ENCODE data around the gene SLC22A2. TPM values are rescaled to one million over a fixed set of nuclear protein-coding genes. Genes with fewer than 3 reads are reported as not detected.

The SLC22A2 gene
- total RNA-seq, 1 donor from 2014 or later = 5.3 TPM

DNA sequence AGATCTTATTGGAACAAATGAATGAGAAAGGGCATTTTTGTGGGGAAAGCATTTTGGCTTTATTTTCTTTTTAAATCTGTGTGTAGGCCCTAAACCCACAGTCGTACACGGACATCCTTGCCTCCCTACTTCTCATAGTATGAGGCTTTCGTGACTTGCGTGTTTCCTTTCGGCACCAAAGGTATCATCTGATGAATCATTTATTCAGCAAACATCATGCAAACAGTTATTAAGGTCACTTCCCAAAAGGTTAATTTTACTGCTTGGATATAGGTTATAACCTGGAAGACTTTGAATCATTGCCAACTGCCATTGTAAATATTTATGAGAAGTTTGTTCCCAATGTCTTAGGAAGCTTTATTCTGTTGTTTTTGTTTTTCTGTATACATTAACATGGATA, 15.1 kb upstream of the SLC22A2 start:
- no peak for DNase-seq (ENCODE audit: low read depth)

DNA sequence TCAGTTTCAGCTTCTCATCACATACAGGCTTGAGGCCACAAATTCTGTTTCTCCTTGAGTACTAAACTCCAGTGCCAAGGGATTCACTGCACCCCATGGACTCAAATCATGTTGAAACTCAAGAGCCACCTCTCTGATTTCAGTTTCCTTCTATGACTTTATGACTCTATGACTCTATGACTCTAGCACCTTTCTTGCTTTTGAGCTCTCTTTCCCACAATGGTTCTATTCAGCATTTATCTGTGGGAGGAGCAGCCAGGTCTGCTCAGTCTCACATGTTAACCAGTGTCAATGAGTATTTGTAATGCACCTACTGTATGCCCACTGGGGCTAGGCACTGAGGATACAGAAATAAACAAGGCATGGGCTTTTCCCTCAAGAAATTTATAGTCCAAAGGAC, 14.6 kb upstream of the SLC22A2 start:
- DNase-seq (ENCODE audit: low read depth) = no peak

DNA sequence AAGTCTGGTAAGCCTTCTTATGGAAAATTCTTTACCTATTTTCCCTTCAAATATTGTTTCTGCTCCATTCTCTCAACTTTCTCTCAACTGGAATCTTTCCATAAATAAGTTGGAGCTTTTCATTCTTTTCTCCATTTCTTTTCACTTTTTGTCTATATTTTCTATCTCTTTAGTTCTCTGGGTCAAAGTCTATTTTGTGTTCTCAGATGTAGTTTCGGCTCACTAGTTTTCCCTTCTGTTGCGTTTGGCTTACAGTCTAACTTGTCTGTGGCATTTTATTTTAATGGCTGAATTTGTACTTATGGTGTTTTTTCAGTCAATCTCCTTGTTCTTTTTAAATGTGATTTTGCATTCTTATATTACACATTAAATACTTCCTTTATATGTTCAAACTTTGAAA, 14.1 kb upstream of the SLC22A2 start:
- DNase-seq (ENCODE audit: low read depth) = no peak

DNA sequence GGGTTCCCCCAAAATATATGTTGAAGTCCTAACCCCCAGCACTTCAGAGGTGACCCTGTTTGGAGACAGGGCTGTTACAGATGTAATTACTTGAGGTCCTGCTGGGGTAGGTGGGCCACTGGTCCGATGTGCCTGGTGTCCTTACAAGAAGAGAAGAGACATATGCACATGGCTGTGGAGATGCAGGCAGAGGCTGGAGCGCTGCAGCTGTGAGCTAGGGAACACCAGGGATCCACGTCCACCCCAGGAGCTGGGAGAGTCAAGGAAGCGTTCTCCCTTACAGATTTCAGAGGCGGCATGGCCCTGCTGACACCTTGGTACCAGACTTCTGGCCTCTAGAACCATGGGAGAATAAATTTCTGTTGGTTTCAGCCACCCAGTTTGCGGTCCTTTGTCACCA, 11.7 kb upstream of the SLC22A2 start:
- no peak for DNase-seq (ENCODE audit: low read depth)

DNA sequence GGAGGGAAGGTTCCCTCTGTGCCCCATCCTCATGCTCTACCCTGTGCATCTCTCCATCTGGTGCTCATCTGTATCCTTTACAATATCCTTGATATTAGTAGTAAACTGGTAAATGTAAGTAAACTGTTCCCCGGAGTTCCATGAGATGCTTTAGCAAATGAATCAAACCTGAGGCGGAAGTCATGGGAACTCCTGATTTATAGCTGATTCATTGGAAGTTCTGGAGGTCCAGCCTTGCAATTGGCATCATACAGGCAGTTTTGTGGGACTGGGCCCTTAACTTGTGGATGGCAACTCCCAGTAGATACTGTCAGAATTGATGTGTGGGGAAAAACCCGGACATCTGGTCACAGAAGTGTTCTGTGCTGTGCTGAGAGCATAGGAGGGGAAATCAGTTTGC, 11.2 kb upstream of the SLC22A2 start:
- no peak for DNase-seq (ENCODE audit: low read depth)

DNA sequence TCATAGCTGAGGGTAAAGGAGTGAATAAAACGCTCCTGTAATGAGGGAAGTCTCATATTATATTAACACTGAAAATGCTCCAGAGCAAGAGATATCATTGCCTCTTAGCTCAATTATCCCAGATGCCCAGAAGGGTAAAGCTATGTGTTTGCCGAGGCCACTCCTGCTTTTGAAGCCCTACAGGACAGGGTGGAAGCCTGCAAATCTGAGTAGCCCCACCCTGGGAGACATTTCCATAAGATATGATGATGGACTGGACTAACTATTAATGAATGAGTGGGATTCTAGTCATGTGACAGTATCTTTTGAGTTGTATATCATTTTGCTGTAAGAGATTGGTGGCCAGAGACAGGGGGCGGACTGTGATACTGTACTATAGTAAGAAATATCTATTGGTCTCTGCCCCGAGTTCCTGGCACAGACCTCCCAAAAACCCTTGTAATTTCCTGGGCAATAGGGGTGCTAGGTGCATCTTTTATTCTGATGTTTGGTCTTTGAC, 10.5 kb upstream of the SLC22A2 start:
- DNase-seq (ENCODE audit: low read depth) = no peak

DNA sequence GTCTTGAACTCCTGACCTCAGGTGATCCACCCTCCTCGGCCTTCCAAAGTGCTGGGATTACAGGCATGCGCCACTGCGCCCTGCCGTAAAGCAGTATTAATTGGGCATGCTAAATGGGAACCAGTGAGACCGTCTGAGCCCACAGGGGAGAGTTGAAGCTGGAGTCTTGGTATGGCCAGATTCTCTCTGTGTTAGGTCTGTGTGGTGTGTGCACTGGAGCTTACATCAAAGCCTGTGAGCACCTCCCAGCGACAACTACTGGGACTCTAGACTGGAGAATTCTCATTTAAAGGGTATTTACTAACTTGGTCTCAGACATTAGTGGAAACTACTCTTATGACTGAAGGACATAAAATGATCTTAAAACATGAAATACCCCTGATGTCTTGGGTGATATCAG, 8.5 kb upstream of the SLC22A2 start:
- no peak for DNase-seq (ENCODE audit: low read depth)

DNA sequence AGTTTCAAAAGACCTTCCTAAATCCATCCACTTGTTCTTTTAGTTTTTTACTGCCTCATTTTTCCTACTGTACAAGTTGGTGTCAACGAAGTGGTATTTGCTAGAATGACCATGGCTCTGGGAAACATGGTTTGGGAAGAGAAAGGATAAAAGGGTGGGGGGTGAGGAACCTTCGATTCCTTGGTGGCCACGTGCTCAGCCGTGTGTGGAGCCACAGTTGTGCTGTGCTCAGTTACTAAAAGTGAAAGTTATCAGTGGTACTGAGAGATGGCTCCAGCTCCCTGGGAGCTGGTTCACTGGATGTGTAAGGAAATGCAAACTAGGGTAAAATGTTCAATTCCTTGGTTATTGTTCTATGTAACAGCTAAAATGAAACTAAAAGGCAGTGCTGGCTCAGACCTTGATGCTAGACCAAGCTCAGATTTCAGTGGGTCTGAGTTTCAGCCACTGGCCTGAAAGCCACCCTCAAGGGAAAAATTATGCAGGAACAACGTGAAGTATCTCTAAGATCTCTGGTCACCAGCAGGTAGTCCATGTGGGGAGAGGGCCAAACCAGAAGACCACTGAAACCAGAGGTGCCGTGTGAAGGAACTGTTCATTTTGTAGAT, 7.4 kb upstream of the SLC22A2 start:
- DNase-seq (ENCODE audit: low read depth) = no peak

DNA sequence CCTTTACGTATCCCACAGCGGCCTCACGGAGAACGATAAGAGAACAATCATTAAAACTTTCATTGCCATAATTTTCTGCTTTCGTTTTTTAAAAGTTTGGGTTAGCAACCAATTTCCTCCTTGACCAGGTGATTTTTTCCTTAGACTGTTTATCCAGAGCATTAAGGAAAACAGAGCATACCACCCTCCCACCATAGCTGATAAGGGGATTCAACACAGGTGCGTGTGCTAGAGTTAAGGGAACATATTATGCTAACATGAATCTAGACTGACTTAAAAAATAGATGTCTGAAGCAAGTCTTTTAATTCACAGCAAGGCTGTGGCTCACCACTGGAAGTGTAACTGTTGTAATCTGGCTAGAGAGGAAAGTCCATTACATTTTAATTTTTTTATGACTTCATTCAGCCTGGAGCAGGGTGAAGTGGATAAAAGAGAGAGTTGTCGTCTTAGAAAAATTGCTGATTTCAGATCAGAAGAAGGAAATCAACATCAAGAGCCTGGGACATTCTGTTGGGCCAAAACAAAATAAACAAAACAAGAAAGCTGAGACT, 5.5 kb upstream of the SLC22A2 start:
- no peak for DNase-seq (ENCODE audit: low read depth)

DNA sequence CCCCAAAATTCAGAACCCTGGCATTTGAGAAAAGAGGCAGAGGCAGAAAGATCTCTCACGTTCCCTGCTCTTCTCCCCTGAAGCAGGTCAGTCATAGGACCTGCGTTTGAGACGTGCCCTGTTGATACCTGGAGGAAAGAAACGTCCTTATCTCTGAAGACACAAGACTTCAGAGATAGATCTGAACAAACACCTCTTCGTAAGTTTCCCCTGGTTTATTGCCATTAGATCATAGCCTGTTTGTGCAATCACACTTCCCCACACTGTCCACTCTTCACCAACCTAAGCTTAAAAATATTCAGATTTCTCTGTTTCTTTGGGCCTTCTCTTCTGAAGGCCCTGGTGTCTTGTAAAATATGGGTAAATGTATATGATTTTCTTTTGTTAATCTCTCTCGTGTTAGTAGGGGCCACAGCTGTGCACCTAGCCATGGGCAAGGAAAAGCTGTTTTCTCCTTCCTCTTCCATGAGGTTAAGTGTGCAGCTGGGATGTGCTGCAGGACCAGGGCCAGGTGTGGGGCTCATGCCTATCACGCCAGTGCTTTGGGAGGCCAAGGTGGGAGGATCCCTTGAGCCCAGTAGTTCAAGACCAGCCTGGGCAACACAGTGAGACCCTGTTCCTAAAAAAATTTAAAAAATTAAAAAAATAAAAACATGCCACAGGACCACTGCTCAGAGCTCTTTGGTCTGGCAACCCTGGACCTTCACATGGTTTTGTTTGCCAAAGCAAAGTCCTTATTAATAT, 4.7 kb upstream of the SLC22A2 start:
- no peak for DNase-seq (ENCODE audit: low read depth)

DNA sequence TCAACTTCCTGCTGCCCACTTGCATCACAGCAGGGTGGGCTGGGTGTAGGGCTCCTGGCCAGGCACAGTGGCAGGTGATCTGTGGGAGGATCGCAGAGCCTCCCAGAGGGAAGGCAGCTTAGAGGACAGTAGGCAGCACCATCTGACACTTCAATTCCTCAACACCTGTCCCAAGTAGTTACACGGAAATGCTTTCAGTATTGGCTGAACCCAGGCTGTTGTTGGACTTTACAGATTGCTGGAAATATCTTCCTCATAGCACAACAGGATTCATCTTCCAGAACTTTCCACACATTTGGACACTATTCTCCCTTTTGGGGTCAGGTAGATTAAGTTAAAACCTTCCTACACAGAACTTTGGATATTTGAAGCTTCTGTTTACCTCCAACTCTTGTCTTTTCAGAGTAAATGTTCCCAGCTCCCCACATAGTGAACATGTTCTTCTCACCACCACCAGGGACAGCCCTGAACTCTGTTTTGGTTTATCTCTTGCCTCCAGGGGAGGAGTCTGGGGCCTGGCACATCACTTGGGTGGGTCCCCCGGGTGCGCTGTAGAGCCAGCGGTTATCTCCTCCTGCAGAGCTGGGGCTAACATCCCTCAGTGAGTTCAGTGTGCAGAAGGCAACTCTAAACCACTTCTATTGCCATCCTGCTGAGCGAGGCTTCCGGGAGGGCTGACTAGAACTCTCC, 3.5 kb upstream of the SLC22A2 start:
- no peak for DNase-seq (ENCODE audit: low read depth)

DNA sequence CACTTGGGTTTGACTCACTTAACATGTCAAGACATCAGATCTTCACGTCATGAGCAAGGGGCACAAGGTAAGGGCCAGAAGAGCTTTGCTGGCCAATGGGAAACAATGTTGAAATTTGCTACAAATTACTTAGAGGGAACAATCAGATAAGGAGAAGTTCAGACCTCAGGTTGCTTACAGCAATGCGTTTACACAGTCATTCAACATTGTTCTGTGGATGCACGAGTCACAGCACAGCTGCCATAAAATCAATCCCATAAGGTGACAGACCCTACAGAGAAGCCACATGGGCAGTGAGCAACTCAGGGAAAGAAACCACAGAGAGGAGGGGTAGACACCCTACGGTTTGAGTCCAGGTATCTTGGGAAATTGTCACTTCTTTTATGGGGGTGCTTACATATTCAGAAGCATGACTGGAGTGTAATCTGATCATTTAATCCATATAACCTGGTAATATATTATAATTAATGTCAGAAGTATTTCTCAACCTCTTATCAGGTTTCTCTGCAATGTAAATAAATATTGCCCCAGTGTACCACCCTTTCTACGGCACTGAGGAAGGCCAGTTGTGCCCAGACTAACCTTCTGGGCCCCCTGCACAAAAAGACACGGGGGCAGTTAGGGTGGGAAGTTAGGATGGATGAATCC, 2.3 kb upstream of the SLC22A2 start:
- DNase-seq (ENCODE audit: low read depth) = peak; percentile 40

DNA sequence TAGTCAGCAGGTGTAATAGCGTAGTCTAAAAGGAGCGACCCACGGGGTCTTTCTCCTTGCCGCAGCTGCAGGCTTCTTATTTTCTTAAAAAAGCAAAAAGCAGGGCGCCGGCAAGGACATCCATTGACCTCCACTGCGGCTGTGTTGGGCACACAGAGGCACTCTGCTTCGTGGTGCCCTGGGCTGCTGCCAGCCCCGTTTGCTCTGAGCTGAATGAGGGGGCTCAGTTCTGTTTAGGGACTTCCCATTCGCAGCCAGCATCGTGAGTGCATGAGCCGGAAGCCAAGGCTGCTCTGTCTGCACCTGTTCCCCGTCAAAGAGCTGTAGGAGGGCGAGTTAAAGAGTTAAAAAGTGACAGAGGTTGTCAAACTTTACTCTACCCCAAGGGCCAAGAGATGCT, 1.7 kb upstream of the SLC22A2 start:
- no peak for DNase-seq (ENCODE audit: low read depth)

DNA sequence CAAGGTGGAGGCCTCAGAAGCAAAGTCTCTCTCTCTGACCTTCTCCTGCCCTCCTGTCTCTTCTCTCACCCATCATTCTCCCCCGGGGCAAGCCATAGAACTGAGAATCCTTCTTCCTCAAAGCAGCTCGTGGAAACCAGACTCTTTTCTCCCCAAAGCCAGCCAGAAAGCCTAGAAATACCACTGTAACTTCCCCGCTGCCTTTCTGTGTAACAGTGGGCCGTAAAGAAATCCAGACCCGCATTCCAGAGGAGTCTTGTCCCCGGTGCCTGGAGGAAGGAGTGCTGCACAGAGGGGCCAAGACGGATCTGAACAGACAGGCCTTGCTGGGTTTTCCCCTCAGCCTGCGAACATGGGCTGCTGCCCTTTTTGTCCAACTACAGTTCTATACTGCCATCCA, 977 bp upstream of the SLC22A2 start:
- DNase-seq (ENCODE audit: low read depth) = no peak

DNA sequence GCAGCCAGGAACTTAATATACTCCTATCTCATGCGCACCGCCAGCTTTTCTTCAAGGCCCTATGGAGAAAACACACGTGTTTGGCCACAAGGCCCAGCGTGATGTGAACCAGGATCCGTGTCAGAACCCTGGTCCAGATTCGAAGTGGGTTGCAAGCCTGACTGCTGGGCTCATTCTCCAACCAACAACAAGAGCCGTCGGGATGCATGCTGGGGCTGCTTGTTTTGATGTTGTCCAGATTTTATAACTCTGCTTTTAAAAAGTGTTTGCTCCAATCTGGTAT, 463 bp upstream of the SLC22A2 start:
- DNase-seq (ENCODE audit: low read depth) = no peak

DNA sequence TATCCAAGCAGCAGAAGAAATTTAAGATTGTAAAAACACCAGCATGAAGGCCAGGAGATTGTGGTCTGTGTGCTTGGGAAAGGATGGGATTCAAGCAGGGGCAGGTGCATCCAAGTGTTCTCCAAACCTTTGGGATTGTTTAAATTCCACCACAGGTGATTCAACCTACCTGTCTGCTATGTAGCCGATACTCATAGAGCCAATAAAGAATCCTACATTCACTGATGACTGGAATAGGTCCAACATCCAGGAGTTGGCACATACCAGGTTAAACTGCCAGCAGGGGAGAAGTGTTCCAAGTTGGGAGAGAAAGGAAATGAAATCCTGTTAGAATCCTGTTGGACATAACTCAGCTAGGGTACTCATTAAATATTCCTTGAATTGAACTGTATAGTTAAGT, 2.2 kb downstream of the SLC22A2 start:
- peak; percentile 56 for DNase-seq (ENCODE audit: low read depth)

DNA sequence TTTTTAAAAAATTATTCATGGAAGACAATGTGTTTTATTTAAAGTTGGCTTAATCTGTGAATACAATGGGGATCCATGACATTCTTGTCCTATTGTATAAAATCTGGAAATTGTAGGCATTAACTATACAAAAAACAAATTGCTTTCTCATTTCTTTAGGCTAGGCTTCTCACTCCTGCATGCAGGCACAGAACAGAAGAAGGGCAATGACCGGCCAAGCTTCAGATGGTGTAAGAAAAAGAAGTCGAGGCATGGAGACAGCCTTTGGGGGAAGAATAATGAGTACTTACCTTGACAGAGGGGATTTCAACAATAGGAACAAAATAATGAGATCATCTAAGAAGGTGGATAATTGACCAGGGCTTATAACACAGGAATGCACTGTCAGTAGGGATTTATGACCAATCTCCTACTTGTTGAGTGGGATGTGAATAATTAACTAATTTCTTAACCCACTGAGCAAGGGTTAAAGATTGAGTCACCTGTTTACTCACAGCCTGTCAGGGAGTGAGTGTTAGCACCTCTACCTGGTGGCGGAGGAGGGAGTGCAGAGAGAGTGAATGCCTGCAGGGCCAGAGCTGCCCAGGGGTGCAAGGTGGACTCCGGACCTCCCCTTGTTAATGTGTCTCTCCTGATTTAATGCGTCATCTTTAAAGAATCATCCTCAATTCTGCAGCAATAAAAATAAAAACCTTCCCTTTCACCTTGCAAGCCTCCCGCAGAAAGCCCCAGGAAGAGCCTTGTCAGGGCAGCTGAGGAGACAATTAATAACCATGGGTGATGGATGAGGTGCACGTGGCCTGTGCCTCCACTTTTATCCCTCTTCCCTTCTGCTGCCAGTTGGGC, 3.9 kb downstream of the SLC22A2 start:
- DNase-seq (ENCODE audit: low read depth) = peak; percentile 100

DNA sequence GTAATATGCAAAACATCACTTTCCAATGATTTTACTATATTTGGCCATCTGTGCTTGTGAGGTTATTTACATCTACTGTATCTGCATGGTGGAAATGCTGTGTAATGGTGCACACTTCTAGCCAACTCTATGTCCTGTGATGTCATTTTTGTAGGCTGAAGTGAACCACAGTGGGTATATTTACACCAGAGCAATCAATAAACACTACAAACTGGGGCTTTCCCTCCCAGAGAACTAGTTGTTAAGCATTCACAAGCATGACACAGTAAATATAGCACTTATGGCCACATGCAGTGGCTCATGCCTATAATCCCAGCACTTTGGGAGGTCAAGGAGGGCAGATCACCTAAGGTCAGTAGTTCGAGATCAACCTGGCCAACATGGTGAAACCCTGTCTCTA, 4.9 kb downstream of the SLC22A2 start:
- DNase-seq (ENCODE audit: low read depth) = peak; percentile 74

DNA sequence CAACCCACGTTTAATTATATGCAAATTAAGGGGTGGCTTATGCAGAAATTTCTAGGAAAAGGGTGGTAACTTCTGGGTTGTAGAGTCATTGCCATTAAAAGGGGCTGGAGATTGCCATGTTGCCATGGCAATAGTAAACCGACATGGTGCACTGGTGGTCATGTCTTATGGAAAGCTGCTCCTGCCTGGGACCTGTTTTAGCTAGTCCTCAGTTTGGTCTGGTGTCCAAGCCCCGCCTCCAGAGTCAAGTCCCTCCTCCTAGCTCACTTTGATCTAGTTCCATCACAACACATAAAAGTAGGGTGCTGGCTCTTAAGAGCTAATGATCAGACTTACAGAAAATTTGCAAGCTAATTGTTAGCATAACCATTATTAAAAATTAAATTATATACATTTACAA, 5.3 kb downstream of the SLC22A2 start:
- DNase-seq (ENCODE audit: low read depth) = peak; percentile 26

DNA sequence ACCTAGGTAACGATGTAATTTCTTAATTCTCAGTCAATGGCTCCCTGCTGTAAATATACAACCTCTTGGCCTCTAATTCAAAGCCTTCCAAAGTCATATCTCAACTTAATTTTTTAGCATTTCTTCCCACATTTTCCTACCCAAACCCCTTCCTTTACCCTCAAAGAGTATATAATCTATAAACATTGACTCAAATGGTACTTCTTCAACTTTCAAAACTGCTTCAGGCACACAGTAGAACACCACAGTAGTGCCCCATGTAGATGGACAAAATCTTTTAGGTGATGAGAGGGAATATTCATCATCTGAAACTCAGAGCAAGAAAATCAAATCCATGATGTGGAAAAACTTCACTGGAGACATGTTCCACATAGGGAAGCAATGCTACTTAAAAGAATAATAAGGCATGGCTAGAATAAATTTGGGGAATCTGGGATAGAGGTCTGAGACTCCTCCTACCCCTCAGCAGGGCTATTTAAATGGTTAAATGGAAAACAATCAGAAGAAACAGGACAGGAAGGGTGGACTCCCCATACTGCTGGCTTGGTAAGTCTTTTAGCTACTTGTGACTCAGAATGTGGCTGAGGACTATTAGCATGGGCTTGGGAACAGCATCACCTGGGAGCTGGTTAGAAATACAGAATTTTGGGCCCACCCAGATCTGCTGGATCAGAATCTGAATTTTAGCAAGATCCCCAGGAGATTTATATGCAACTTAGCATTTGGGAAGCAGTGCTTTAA, 6.4 kb downstream of the SLC22A2 start:
- peak; percentile 44 for DNase-seq (ENCODE audit: low read depth)

DNA sequence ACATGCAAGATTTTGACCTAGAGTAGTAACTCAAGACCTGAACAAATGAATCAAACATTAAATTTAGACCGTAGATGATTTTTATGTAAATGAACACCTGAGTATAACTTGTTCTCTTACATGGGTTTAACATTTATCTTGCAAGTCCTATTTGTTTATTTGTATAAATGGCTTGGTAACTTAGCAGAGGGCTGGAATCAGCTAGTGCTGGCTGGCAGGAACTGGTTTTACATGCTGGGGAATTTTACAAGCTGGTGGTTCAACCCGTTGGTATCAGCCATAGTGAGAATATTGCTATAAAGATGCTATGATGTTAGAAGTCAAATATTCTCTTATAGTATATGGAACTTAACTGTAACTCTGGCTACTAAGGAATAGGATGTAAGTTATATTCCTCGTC, 8.9 kb downstream of the SLC22A2 start:
- DNase-seq (ENCODE audit: low read depth) = peak; percentile 87

Data from renal cortical epithelial cell (primary cell).